Liver (tissue), 9 donors: ENCODE data around the gene ANO10. TPM values are rescaled to one million over a fixed set of nuclear protein-coding genes. Genes with fewer than 3 reads are reported as not detected.
A peak's percentile ranks its signal among the peaks of the same experiment; 100 is the strongest.

Experiments
- DNase-seq: peaks from one replicate; pipeline ENCODE4 v3.0.0-alpha.2; 2017; ENCODE audit warnings: low spot score
- H3K27ac ChIP-seq, 2 donors: one replicate each; pipeline ENCODE4 v1.7.0; 2013; ENCODE audit warnings: inconsistent platforms in 2 of 2, low read length in 2 of 2, control low read depth in 1 of 2, low read depth in 1 of 2, mild to moderate bottlenecking in 1 of 2
- H3K27me3 ChIP-seq, 4 donors: one replicate each; pipeline versions ENCODE4 v1.6.1 to v1.7.0; 2013; ENCODE audit warnings: low read length in 3 of 4, inconsistent platforms in 1 of 4, mild to moderate bottlenecking in 1 of 4, moderate library complexity in 1 of 4; ENCODE audit not compliant: control insufficient read depth in 4 of 4, insufficient read depth in 4 of 4
- H3K36me3 ChIP-seq, 4 donors: one replicate each; pipeline versions ENCODE4 v1.6.1 to v1.7.0; 2013; ENCODE audit warnings: low read length in 3 of 4, mild to moderate bottlenecking in 3 of 4, low read depth in 1 of 4, moderate library complexity in 1 of 4; ENCODE audit not compliant: control insufficient read depth in 4 of 4, insufficient read depth in 3 of 4
- H3K4me1 ChIP-seq, 4 donors: one replicate each; pipeline versions ENCODE4 v1.6.1 to v1.7.0; 2013; ENCODE audit warnings: low read length in 3 of 4, mild to moderate bottlenecking in 3 of 4, moderate library complexity in 1 of 4; ENCODE audit not compliant: control insufficient read depth in 4 of 4, insufficient read depth in 4 of 4
- H3K4me3 ChIP-seq, 3 donors: one replicate each; pipeline versions ENCODE4 v1.6.1 to v1.7.0; 2013; ENCODE audit warnings: low read length in 3 of 3, control low read depth in 1 of 3, low read depth in 1 of 3, mild to moderate bottlenecking in 1 of 3
- H3K9ac ChIP-seq, 2 donors: one replicate each; pipeline ENCODE4 v1.7.0; 2013; ENCODE audit warnings: low read length in 2 of 2, mild to moderate bottlenecking in 2 of 2, moderate library complexity in 2 of 2, control low read depth in 1 of 2, low read depth in 1 of 2
- H3K9me3 ChIP-seq, 4 donors: one replicate each; pipeline versions ENCODE4 v1.6.1 to v1.7.0; 2013; ENCODE audit warnings: low read length in 3 of 4; ENCODE audit not compliant: control insufficient read depth in 4 of 4
- ATF3 ChIP-seq: IDR thresholded peaks from 2 replicates; pipeline ENCODE4 v1.6.1; 2016; ENCODE audit warnings: antibody characterized with exemption
- CTCF ChIP-seq: fragments of 150-350 bp; IDR thresholded peaks from 2 replicates; pipeline ENCODE4 v1.5.1; 2017; ENCODE audit warnings: improper control_type of control experiment, low read depth, low read length; ENCODE audit not compliant: missing input control
- EGR1 ChIP-seq, 2 donors: IDR thresholded peaks; 2 replicates each; pipeline ENCODE4 v1.6.1; 2016 to 2018; ENCODE audit warnings: antibody characterized with exemption in 2 of 2, low read depth in 2 of 2
- FOXA1 ChIP-seq: IDR thresholded peaks from 2 replicates; pipeline ENCODE4 v1.6.1; 2016; ENCODE audit warnings: antibody characterized with exemption
- FOXA2 ChIP-seq: IDR thresholded peaks from 2 replicates; pipeline ENCODE4 v1.6.1; 2016; ENCODE audit warnings: antibody characterized with exemption
- GABPA ChIP-seq, 2 donors: IDR thresholded peaks in 1 of 2; conservative IDR thresholded peaks in 1 of 2; 2 replicates each; pipeline ENCODE4 v1.6.1; 2016; ENCODE audit warnings: antibody characterized with exemption in 2 of 2, mild to moderate bottlenecking in 1 of 2, moderate library complexity in 1 of 2
- HNF4A ChIP-seq, 2 donors: conservative IDR thresholded peaks; 2 replicates each; pipeline ENCODE4 v1.6.1; 2016; ENCODE audit warnings: antibody characterized with exemption in 2 of 2, mild to moderate bottlenecking in 2 of 2
- HNF4G ChIP-seq: IDR thresholded peaks from 2 replicates; pipeline ENCODE4 v1.6.1; 2016; ENCODE audit warnings: antibody characterized with exemption
- JUND ChIP-seq, 2 donors: IDR thresholded peaks; 2 replicates each; pipeline ENCODE4 v1.6.1; 2016; ENCODE audit warnings: antibody characterized with exemption in 2 of 2
- MAX ChIP-seq: IDR thresholded peaks from 2 replicates; pipeline ENCODE4 v1.6.1; 2016; ENCODE audit warnings: antibody characterized with exemption
- NR2F2 ChIP-seq: IDR thresholded peaks from 2 replicates; pipeline ENCODE4 v1.6.1; 2016; ENCODE audit warnings: antibody characterized with exemption
- RAD21 ChIP-seq, 2 donors: IDR thresholded peaks; 2 replicates each; pipeline ENCODE4 v1.6.1; 2016; ENCODE audit warnings: antibody characterized with exemption in 2 of 2, mild to moderate bottlenecking in 2 of 2
- REST ChIP-seq: IDR thresholded peaks from 2 replicates; pipeline ENCODE4 v1.6.1; 2016; ENCODE audit warnings: antibody characterized with exemption, mild to moderate bottlenecking
- RXRA ChIP-seq, 2 donors: IDR thresholded peaks; 2 replicates each; pipeline ENCODE4 v1.6.1; 2017 to 2018; ENCODE audit warnings: antibody characterized with exemption in 2 of 2, mild to moderate bottlenecking in 1 of 2
- SP1 ChIP-seq: IDR thresholded peaks from 2 replicates; pipeline ENCODE4 v1.6.1; 2018; ENCODE audit warnings: antibody characterized with exemption, mild to moderate bottlenecking
- TAF1 ChIP-seq: conservative IDR thresholded peaks from 2 replicates; pipeline ENCODE4 v1.6.1; 2016; ENCODE audit warnings: antibody characterized with exemption, mild to moderate bottlenecking
- YY1 ChIP-seq: IDR thresholded peaks from 2 replicates; pipeline ENCODE4 v1.6.1; 2016; ENCODE audit warnings: antibody characterized with exemption, mild to moderate bottlenecking
- ZBTB33 ChIP-seq: IDR thresholded peaks from 2 replicates; pipeline ENCODE4 v1.6.1; 2016; ENCODE audit warnings: antibody characterized with exemption
- WGBS: extraction: QIAGEN DNeasy Blood & Tissue Kit; methylation state at CpG from one replicate; pipeline ENCODE4 v1.1.7; 2013; 5-methylcytosine and 5-hydroxymethylcytosine counted together
- polyA plus RNA-seq, 2 donors: library from polyadenylated mRNA; stranded (reverse) in 1 of 2; unstranded in 1 of 2; fragments of 200-250 nt in 1 of 2; fragments of >200 nt in 1 of 2; fragmentation: Nextera tagmentation in 1 of 2; extraction: Ambion mirVana in 1 of 2; gene quantifications; one replicate each; pipeline versions ENCODE4 v1.2.1 to v1.2.3, GENCODE V29; 2013 to 2015
- total RNA-seq, 2 donors: library from RNA; depleted of rRNA; stranded (reverse); fragments of >200 nt; gene quantifications; one replicate each; pipeline ENCODE4 v1.2.3, GENCODE V29; 2014
- donor health status: healthy.
- donor health status: healthy.
- donor health status: healthy.
- donor health status: healthy.
- donor health status: healthy.

ANO10 gene
- total and polyA plus RNA-seq, 4 donors, result 5.6 to 8.7 (median 6.8) TPM

GRCh38 chr3:43620831-43621655, 768 bp downstream of the ANO10 start:
- Histone ChIP-seq H3K27me3 (no peaks in the 10 kb centered on the region), H3K36me3 (no peaks in the 10 kb centered on the region), H3K9ac (peak overlapping the region; percentile 59 to 60), H3K4me3 (peak overlapping the region; percentile 51 to 93 (median 81)), H3K27ac (peak overlapping the region; percentile 44 to 61), H3K4me1 (peaks cover 2 to 9% (median 6%) of the 10 kb centered on the region in 4 donors), H3K9me3 (no peaks in the 10 kb centered on the region)
- WGBS, result 21% methylated on average over 24 of the region's 24 CpGs
- no peak for TF ChIP-seq MAX
- no peak for TF ChIP-seq RAD21 (IDR thresholded peaks at IDR 0.05)
- no peak for TF ChIP-seq HNF4A (conservative IDR thresholded peaks at IDR 0.05)
- no peak for DNase-seq

GRCh38 chr3:43619588-43619987, 2.2 kb downstream of the ANO10 start:
- Histone ChIP-seq H3K4me3 (no peak overlapping the region), H3K27ac (no peak overlapping the region), H3K4me1 (peaks cover 2 to 9% (median 6%) of the 10 kb centered on the region in 4 donors), H3K36me3 (no peaks in the 10 kb centered on the region), H3K9ac (no peak overlapping the region), H3K27me3 (no peaks in the 10 kb centered on the region), H3K9me3 (no peaks in the 10 kb centered on the region)
- 93% methylated on average over 5 of the region's 5 CpGs for WGBS
- TF ChIP-seq GABPA (IDR thresholded peaks at IDR 0.05 in 1 of 2, conservative IDR thresholded peaks at IDR 0.05 in 1 of 2), result no peak
- no peak for TF ChIP-seq ZBTB33
- TF ChIP-seq HNF4A (conservative IDR thresholded peaks at IDR 0.05), result no peak
- TF ChIP-seq EGR1 (IDR thresholded peaks at IDR 0.05; ENCODE audit: low read depth in 2 of 2), result no peak
- no peak for TF ChIP-seq TAF1
- TF ChIP-seq MAX, result no peak
- no peak for TF ChIP-seq JUND (IDR thresholded peaks at IDR 0.05)
- no peak for TF ChIP-seq REST
- TF ChIP-seq RAD21 (IDR thresholded peaks at IDR 0.05), result no peak
- TF ChIP-seq ATF3, result no peak
- TF ChIP-seq FOXA1, result no peak
- TF ChIP-seq FOXA2, result no peak
- no peak for TF ChIP-seq YY1
- TF ChIP-seq RXRA (IDR thresholded peaks at IDR 0.05), result no peak
- TF ChIP-seq HNF4G, result no peak
- TF ChIP-seq CTCF, result no peak
- no peak for TF ChIP-seq SP1
- TF ChIP-seq NR2F2, result no peak
- DNase-seq, result no peak
